Germinal center (tissue), 1 donor: Measurements from ENCODE around the gene PISD.

Experiments
- DNase-seq: peaks from one replicate; pipeline ENCODE4 v3.0.0; 2012; ENCODE audit warnings: mixed read lengths, low spot score

PISD gene

DNA sequence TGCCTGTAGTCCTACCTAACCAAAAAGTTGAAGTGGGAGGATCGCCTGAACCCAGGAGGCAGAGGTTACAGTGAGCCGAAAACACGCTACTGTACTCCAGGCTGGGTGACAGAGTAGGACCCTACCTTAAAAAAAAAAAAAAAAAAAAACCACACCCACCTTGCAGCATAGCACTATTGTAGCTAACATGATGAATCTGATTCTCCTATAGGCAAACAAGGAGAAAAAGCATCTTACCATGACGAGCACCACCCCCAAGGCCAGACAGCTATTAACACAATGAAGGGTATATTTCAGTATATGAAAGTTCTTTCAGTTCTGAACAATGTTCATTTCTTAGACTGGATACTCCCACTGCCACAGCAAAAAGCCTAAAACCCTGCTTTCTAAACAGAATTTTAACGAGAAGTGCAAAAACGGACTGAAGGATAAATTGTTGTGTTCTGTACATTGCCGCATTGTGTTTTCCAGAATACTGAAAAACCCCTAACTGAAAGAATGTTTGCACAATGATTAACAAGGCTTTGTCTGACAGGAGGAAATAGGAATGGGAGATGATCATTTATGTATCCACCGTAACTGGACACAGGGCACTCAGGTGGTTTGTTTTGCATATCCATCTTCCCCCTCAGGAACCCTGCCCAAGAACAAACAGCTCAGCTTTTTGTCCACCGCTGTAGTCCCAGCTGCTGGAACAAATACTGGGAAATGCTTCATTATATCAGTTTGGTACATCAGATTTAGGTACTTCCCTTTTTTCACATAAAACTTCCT, 8.9 kb downstream of the PISD start:
- DNase-seq, result no peak

DNA sequence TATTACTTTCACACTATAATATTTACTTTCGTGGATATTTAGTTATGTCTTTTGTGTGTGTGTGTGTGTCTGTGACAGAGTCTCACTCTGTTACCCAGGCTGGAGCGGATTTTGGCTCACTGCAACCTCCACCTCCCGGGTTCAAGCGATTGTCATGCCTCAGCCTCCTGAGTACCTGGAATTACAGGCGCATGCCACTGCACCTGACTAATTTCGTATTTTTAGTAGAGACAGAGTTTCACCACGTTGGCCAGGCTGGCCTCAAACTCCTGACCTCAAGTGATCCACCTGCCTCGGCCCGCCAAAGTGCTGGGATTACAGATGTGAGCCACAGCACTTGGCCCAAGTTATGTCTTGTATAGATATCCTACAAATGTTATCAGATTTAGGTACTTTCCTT, 9.9 kb downstream of the PISD start:
- DNase-seq, result no peak

DNA sequence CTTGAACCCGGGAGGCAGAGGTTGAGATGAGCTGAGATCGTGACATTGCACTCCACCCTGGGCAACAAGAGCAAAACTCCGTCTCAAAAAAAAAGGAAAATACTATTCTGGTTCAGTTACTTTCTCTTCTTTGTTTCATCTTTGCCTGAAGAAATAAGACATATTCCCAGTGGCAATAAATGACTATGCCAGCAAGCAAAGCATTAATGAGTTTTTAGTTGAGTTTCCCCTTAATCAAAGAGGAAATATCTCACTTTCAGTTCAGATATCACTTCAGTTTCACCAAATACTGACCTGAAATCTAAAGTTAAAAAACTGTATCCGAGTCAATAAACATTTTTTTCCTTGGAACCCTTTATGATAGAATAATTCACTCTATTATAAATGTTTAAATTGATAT, 10.4 kb downstream of the PISD start:
- DNase-seq, result peak; percentile 15

GRCh38 chr22:31650391-31650790, 11.6 kb downstream of the PISD start:
- no peak for DNase-seq

DNA sequence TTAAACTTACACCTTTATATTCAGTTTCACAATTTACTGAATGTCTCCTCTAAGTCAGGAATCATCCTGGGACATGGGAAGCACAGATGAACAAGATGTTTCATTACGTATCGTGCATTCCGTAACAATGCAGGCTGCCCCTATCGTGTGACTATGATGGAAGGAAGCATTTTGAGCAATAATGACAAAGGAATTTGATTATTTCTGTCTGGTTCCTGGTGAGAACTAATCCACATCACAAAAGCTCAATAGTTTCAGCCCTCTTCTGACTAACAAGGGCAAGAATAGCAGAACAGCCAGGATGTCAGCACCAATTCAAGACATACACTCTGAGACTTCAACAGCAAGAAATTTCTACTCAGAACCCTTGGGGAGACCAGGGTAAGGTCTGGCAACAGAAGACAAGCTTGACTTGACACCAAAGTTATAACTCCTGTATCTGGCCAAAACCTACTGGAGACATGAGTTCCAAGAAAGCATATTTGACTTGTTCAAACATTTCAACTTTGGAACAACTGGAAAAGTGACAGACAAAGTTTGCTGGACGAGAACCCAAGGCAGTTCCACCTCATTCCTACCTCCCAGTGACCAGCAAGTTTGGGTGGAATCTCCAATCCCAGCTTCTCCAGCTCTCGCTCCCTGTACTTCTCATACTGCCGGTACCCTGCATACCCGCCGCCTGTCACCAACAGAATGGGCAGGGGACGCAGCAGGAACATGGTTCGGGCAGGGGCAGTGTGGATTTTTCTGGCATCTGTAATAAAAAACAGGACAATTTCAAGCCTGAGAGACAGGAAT, 14.3 kb downstream of the PISD start:
- no peak for DNase-seq

DNA sequence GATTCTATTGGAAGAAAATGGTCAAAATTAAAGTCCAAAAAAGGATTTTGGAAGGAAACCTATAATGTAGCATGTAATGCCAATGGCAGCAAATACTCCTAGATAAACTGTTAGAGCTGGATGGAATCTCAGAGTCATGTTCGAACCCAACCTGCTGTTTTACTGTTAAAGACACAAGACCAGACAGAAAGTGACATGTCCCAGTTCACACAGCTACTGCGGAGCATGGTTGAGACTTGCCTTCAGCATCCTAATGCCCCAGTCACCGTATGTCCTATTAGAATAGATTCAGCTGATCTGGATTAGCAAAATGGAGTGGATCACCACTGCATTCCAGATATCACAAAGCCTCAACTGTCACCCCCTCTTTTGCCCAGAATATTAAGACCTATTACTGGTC, 14.9 kb downstream of the PISD start:
- no peak for DNase-seq

GRCh38 chr22:31646186-31647019, 15.6 kb downstream of the PISD start:
- no peak for DNase-seq

DNA sequence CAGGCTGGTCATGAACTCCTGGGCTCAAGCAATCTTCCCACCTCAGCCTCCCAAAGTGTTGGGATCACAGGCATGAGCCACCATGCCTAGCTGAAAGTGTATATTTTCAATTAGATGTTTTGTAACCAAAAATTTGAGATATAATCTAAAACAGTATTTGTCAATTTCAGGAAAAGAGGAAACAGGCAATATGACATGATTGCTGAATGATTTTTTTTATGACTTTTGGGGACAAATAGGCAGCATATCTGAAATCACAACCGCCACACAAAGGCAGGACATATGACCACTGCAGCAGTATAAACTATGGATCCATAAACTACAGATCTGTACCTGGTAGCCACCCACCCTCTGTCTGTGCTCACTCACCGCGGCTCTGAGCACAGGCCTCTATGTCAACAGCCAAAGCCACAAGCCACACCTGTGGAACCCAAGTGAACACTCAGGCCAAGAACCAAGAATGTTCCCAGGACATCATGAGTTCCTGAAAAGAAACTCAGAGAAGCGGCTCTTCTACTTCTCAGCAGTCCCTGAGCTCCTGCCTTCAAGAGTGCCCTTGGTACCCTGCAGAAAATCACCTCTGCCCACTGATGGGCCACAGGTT, 22.5 kb downstream of the PISD start:
- no peak for DNase-seq

DNA sequence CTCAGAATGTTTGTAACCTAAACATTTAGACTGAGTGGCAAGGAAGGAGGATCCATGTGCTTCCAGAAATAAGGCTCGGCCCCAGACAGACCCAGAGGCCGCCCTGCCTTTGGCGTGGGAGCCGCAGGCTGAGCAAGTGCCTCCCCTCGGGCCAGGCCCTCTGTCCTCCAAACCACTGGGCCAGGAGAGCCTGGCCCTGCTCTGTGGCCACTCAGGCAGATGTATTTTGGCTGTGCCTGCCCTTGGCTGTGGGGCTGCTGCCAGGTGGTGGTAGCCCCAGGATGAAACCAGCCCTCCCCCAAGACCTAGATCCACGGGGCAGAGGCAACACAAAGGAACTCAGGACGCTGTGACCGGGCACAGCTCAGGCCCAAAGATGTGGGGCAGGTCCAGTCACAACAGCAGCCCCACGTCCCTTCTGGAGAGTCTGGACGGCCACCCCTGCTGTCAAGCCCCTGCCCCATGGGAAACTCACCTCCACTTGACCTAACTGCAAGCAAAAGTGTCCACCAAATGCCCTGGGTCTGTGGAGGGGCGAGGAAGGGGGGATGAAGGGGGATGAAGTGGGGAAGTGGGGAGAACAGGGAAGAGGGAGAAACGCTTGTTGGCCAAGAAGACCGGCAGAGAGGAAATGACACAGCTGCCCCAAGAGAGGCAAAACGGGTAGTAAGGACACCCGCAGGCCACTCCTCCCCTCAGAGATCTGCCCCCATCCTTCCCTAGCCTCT, 24.0 kb downstream of the PISD start:
- peak; percentile 58 for DNase-seq

DNA sequence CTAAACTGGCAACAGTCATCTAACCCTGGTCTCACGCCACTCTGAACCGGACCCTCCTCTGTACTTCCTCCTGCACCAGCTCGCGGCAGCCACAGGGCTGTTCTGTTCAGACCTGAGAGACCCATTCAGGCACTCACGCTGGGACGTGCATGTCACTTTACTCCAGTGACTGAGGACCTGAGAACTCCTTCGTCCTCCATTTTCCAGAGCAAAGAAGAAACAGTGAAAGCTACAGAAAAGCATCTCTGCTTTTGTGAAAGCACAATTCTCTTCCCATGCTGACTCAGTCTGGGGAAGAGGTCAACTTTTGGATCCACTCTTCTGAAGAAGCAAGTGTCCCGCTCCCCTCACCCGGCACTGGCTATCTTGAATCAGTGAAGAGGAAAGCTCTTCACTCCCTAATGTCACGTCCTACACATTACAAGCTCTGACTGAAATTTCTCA, 24.5 kb downstream of the PISD start:
- DNase-seq, result peak; percentile 54

GRCh38 chr22:31635638-31636306, 26.2 kb downstream of the PISD start:
- DNase-seq, result no peak

DNA sequence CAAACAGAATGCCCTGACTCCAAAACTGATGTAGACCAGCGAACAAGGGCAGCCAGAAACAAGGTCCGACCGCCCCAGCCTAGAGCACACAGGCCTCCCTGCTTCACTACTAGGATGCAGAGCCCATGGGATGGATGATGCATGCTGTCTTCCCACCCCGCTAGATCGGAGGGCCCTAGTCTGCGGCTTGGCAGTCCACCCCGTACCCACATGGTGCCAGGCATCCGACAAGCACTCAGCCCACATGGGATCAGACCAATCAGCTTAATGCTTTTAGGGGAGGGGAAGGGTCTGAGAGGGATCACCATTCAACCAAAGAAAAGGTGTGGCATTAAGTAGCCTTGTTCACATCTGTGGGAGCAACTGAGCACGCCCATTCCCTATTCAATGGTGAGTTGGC, 30.6 kb downstream of the PISD start:
- DNase-seq, result no peak

GRCh38 chr22:31630331-31631329, 31.4 kb downstream of the PISD start:
- peak; percentile 97 for DNase-seq

GRCh38 chr22:31629741-31630184, 32.3 kb downstream of the PISD start:
- no peak for DNase-seq

- peak; percentile 44 for DNase-seq
Measured at GRCh38 chr22:31628969-31629708, 32.9 kb downstream of the PISD start.

DNA sequence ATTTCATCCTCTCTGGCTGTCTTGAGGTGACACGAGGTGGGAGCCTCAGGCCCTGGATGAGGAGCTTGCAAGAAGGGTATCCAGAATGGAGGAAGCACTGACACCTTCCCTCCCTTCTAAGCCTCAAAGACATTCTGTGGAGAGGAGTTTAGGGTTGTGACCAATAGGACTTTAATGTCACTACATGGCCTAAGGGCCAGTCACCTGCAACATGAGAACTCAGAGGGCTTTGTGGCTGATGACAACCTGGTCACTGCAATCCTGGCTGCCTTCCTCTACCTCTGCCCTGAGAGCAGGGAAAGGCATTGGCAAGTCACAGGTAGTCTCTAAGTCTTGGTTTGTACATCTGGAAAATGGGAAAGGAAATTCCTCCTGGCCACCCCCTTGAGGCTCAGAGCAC, 33.7 kb downstream of the PISD start:
- DNase-seq, result no peak

DNA sequence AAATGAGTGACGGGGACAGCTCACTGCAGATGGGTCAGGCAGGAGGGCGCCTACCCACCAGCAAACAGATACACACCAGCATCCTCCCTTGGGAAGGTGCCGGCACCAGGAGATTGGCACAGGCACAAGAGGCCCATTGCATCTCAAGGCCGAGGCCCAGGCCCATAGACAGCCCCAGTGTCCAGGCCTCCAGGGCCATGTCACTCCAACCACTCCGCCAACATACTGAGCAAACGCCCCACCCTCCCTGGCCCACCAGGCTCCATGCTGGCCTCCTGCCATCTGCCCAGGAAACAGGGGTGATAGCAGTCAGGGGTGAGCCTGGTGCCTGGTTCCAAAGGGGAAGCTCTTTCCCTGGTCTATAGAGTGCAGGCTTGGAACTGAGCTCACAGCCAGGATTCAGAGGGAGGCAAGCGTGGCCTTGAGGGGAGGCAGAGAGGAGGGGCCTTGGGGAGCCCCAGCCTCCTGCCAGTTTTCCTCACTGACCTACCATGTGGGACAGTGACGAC, 34.7 kb downstream of the PISD start:
- no peak for DNase-seq

DNA sequence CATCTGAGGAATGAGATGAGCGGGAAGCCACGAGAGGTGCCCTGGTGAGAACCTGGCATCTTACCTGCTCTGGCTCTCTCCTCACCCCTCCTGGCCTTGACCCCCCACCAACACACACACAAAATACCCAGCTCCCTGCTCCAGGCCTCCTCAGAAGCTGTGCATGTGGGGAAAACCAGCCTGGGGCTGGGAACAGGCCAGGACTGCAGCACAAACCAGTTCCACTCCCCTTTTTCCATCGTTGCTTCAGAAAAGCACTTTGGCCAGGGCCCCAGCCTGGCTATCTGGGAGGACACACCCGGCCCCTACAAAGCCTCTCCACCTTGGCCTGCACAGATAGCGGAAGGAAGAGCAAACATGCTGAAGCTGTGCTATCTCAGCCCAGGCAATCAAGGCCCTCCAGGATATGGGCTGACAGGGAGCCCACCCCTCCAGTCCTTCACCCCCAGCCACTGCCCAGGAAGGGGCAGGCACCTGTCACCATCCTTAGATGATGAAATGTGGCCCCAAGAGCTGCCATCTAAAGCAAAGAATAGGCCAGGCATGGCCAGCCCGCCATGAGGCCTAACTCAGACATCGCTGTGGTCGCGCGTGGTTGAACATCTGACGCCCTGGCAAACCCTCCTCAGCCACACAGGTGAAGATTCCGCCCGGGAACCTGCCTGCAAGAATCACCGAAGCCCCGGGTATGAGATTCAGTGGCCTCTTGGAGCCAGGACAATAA, 35.4 kb downstream of the PISD start:
- no peak for DNase-seq
